NCI-H2196 (cell line): Measurements from ENCODE around the gene GSG1.

Experiments used
- DNase-seq: peaks from one replicate; lab custom pipeline; 2025; ENCODE audit not compliant: unreplicated experiment; lab: John Stamatoyannopoulos, UW

The GSG1 gene

GRCh38 chr12:13120413-13120812 lies 16.9 kb upstream of the GSG1 start:
- DNase-seq = no peak

- no peak for DNase-seq
Measured at GRCh38 chr12:13119826-13120225, 16.4 kb upstream of the GSG1 start.

GRCh38 chr12:13117029-13117428 lies 13.6 kb upstream of the GSG1 start:
- no peak for DNase-seq

- DNase-seq = no peak
Measured at GRCh38 chr12:13116259-13116658, 12.8 kb upstream of the GSG1 start.

- no peak for DNase-seq
Measured at GRCh38 chr12:13114251-13115052, 11.0 kb upstream of the GSG1 start.

GRCh38 chr12:13112968-13113367 lies 9.5 kb upstream of the GSG1 start:
- no peak for DNase-seq

GRCh38 chr12:13106666-13107065 lies 3.2 kb upstream of the GSG1 start:
- no peak for DNase-seq

GRCh38 chr12:13105781-13106180 lies 2.3 kb upstream of the GSG1 start:
- DNase-seq = no peak

GRCh38 chr12:13104409-13104808 lies 942 bp upstream of the GSG1 start:
- DNase-seq = no peak

- DNase-seq = no peak
Measured at GRCh38 chr12:13102461-13103195, 839 bp downstream of the GSG1 start.

- no peak for DNase-seq
Measured at GRCh38 chr12:13101821-13102375, 1.6 kb downstream of the GSG1 start.

GRCh38 chr12:13100882-13101769 lies 2.3 kb downstream of the GSG1 start:
- DNase-seq = peak; percentile 71

GRCh38 chr12:13100605-13100881 lies 2.9 kb downstream of the GSG1 start:
- no peak for DNase-seq

- DNase-seq = no peak
Measured at GRCh38 chr12:13099844-13100604, 3.4 kb downstream of the GSG1 start.

GRCh38 chr12:13099066-13099843 lies 4.2 kb downstream of the GSG1 start:
- no peak for DNase-seq

GRCh38 chr12:13097491-13098011 lies 5.9 kb downstream of the GSG1 start:
- no peak for DNase-seq

GRCh38 chr12:13095266-13095995 lies 8.0 kb downstream of the GSG1 start:
- no peak for DNase-seq

GRCh38 chr12:13094367-13094766 lies 9.1 kb downstream of the GSG1 start:
- DNase-seq = no peak

- DNase-seq = no peak
Measured at GRCh38 chr12:13093848-13094220, 9.6 kb downstream of the GSG1 start.
